WTC11 (cell line): ENCODE data around the gene NKX6-1. TPM values are rescaled to one million over a fixed set of nuclear protein-coding genes. Genes with fewer than 3 reads are reported as not detected.

Experiments used
- ATAC-seq: fragments of 200-7000 bp; cut with Tn5 transposase; 2 replicates; pipeline ENCODE4 v1.10.0; 2021; ENCODE audit warnings: mild to moderate bottlenecking, moderate library complexity
- CTCF ChIA-PET: fragments of 300-600 bp; sonication (Branson Sonifier 250); formaldehyde crosslinking; loops from one replicate; lab custom pipeline; 2021; ENCODE audit warnings: antibody characterized with exemption; lab: Charles Lee
- POLR2A ChIA-PET: fragments of 350-600 bp; sonication (Branson Sonifier 250); formaldehyde crosslinking; loops from one replicate; lab custom pipeline; 2021; ENCODE audit warnings: antibody characterized with exemption; lab: Charles Lee
- DNase-seq: peaks from one replicate; pipeline ENCODE4 v3.0.0; 2021; ENCODE audit warnings: low spot score
- H3K27ac Mint-ChIP-seq: 2 replicates; pipeline ENCODE4 v1.8.0; 2021; ENCODE audit warnings: mixed read lengths
- H3K27me3 Mint-ChIP-seq: 2 replicates; pipeline ENCODE4 v1.8.0; 2021; ENCODE audit warnings: low read depth, mild to moderate bottlenecking, moderate library complexity, mixed read lengths
- H3K36me3 Mint-ChIP-seq: 2 replicates; pipeline ENCODE4 v1.8.0; 2021; ENCODE audit warnings: mixed read lengths
- H3K4me1 Mint-ChIP-seq: 2 replicates; pipeline ENCODE4 v1.8.0; 2022; ENCODE audit warnings: mixed read lengths
- H3K4me3 Mint-ChIP-seq: 2 replicates; pipeline ENCODE4 v1.8.0; 2021; ENCODE audit warnings: mild to moderate bottlenecking, moderate library complexity, mixed read lengths
- H3K9me3 Mint-ChIP-seq: 2 replicates; pipeline ENCODE4 v1.8.0; 2021; ENCODE audit warnings: mixed read lengths
- AR ChIP-seq: fragments of 250-450 bp; sonication (Bioruptor Pico); IDR thresholded peaks from 2 replicates; pipeline ENCODE4 v1.9.0; 2021; ENCODE audit warnings: mild to moderate bottlenecking
- ATF1 ChIP-seq: sonication (generic); formaldehyde crosslinking; IDR thresholded peaks from 2 replicates; pipeline ENCODE4 v1.8.1; 2023; ENCODE audit warnings: mild to moderate bottlenecking, moderate library complexity, missing genetic modification reagents
- ATF3 ChIP-seq: sonication (generic); formaldehyde crosslinking; conservative IDR thresholded peaks from 2 replicates; pipeline ENCODE4 v1.8.1; 2022; ENCODE audit warnings: mild to moderate bottlenecking, missing genetic modification reagents
- CBFB ChIP-seq: sonication (generic); formaldehyde crosslinking; IDR thresholded peaks from 2 replicates; pipeline ENCODE4 v1.8.1; 2022; ENCODE audit warnings: mild to moderate bottlenecking, low read depth, missing genetic modification reagents
- CDX4 ChIP-seq: fragments of 250-450 bp; sonication (Bioruptor Pico); IDR thresholded peaks from 2 replicates; pipeline ENCODE4 v1.9.0; 2021; ENCODE audit warnings: moderate library complexity, mild to moderate bottlenecking, inconsistent platforms, borderline replicate concordance
- CREB1 ChIP-seq: sonication (generic); formaldehyde crosslinking; IDR thresholded peaks from 2 replicates; pipeline ENCODE4 v1.8.0; 2023; ENCODE audit warnings: mild to moderate bottlenecking, missing genetic modification reagents
- ETV6 ChIP-seq: sonication (generic); formaldehyde crosslinking; IDR thresholded peaks from 2 replicates; pipeline ENCODE4 v1.8.1; 2022; ENCODE audit warnings: mild to moderate bottlenecking, missing genetic modification reagents
- GABPB1 ChIP-seq: sonication (generic); formaldehyde crosslinking; IDR thresholded peaks from 2 replicates; pipeline ENCODE4 v1.8.1; 2023; ENCODE audit warnings: mild to moderate bottlenecking, missing genetic modification reagents
- JUN ChIP-seq: sonication (generic); formaldehyde crosslinking; IDR thresholded peaks from 2 replicates; pipeline ENCODE4 v1.8.0; 2023; ENCODE audit warnings: mild to moderate bottlenecking, missing genetic modification reagents
- MXD4 ChIP-seq: fragments of 250-450 bp; sonication (Bioruptor Pico); IDR thresholded peaks from 2 replicates; pipeline ENCODE4 v1.8.0; 2021; ENCODE audit warnings: mild to moderate bottlenecking, moderate library complexity, borderline replicate concordance
- MYBL2 ChIP-seq: sonication (generic); formaldehyde crosslinking; IDR thresholded peaks from 2 replicates; pipeline ENCODE4 v1.8.1; 2023; ENCODE audit warnings: mild to moderate bottlenecking, moderate library complexity, missing genetic modification reagents
- NR1H2 ChIP-seq: sonication (generic); formaldehyde crosslinking; IDR thresholded peaks from 2 replicates; pipeline ENCODE4 v1.9.0; 2021; ENCODE audit warnings: mild to moderate bottlenecking, moderate library complexity, missing genetic modification reagents
- NR3C1 ChIP-seq: sonication (generic); formaldehyde crosslinking; conservative IDR thresholded peaks from 2 replicates; pipeline ENCODE4 v1.8.1; 2023; ENCODE audit warnings: low read depth, mild to moderate bottlenecking, missing genetic modification reagents
- SOX15 ChIP-seq: fragments of 250-450 bp; sonication (Bioruptor Pico); IDR thresholded peaks from 2 replicates; pipeline ENCODE4 v1.9.0; 2021; ENCODE audit warnings: mild to moderate bottlenecking
- SP1 ChIP-seq: sonication (generic); formaldehyde crosslinking; conservative IDR thresholded peaks from 2 replicates; pipeline ENCODE4 v1.8.1; 2022; ENCODE audit warnings: missing genetic modification reagents
- TCF7 ChIP-seq: sonication (generic); formaldehyde crosslinking; IDR thresholded peaks from 2 replicates; pipeline ENCODE4 v1.8.0; 2022; ENCODE audit warnings: mild to moderate bottlenecking, low read depth, missing genetic modification reagents, moderate library complexity
- TP53 ChIP-seq: sonication (generic); formaldehyde crosslinking; IDR thresholded peaks from 2 replicates; pipeline ENCODE4 v1.8.1; 2023; ENCODE audit warnings: mild to moderate bottlenecking, missing genetic modification reagents
- ZNF121 ChIP-seq: sonication (generic); formaldehyde crosslinking; IDR thresholded peaks from 2 replicates; pipeline ENCODE4 v1.8.0; 2023; ENCODE audit warnings: missing genetic modification reagents
- ZNF232 ChIP-seq: sonication (generic); formaldehyde crosslinking; IDR thresholded peaks from 2 replicates; pipeline ENCODE4 v1.8.0; 2022; ENCODE audit warnings: mild to moderate bottlenecking, missing genetic modification reagents
- ZNF317 ChIP-seq: sonication (generic); formaldehyde crosslinking; IDR thresholded peaks from 2 replicates; pipeline ENCODE4 v1.8.1; 2023; ENCODE audit warnings: low read depth, mild to moderate bottlenecking, moderate library complexity, missing genetic modification reagents, borderline replicate concordance
- ZNF396 ChIP-seq: fragments of 250-450 bp; sonication (Bioruptor Pico); IDR thresholded peaks from 2 replicates; pipeline ENCODE4 v1.8.0; 2021; ENCODE audit warnings: mild to moderate bottlenecking, moderate library complexity, borderline replicate concordance
- ZNF425 ChIP-seq: fragments of 250-450 bp; sonication (Bioruptor Pico); conservative IDR thresholded peaks from 2 replicates; pipeline ENCODE4 v1.9.0; 2021; ENCODE audit warnings: mild to moderate bottlenecking
- ZSCAN18 ChIP-seq: fragments of 250-450 bp; sonication (Bioruptor Pico); IDR thresholded peaks from 2 replicates; pipeline ENCODE4 v2.1.2; 2022; ENCODE audit warnings: mild to moderate bottlenecking, moderate library complexity
- total RNA-seq: library from RNA; stranded (reverse); gene quantifications from 3 replicates; pipeline ENCODE4 v1.2.3, GENCODE V29; 2021

NKX6-1 gene
- total RNA-seq, 1 experiment from 2014 or later = 0.09 TPM

GRCh38 chr4:84483688-84484087 lies 15.4 kb downstream of the NKX6-1 start:
- TF ChIP-seq NR1H2 (CRISPR knock-in tag) (no peak), ZNF425 (no peak), CREB1 (CRISPR knock-in tag) (no peak), ATF1 (CRISPR knock-in tag) (no peak), TP53 (CRISPR knock-in tag) (no peak), JUN (CRISPR knock-in tag) (no peak), ZSCAN18 (CRISPR knock-in tag) (no peak), NR3C1 (no peak), ZNF317 (CRISPR knock-in tag) (no peak), ETV6 (CRISPR knock-in tag) (no peak), ATF3 (CRISPR knock-in tag) (no peak), TCF7 (CRISPR knock-in tag) (no peak), CBFB (CRISPR knock-in tag) (no peak), MYBL2 (CRISPR knock-in tag) (no peak), ZNF121 (no peak), SOX15 (CRISPR knock-in tag) (no peak), CDX4 (CRISPR knock-in tag) (no peak), GABPB1 (CRISPR knock-in tag) (no peak), MXD4 (CRISPR knock-in tag) (no peak), SP1 (CRISPR knock-in tag) (no peak)
- Mint-ChIP-seq H3K27me3 (peaks cover 100% of the 10 kb centered on the region), H3K27ac (no peak overlapping the region), H3K9me3 (no peaks in the 10 kb centered on the region), H3K36me3 (no peaks in the 10 kb centered on the region), H3K4me3 (peak overlapping the region; percentile 56), H3K4me1 (peaks cover 38% of the 10 kb centered on the region)
- POLR2A ChIA-PET = interaction anchor here (1.7 kb wide), 1 partner anchor 16 kb away, joined by 4 read pairs; the partner anchor contains the start of gene NKX6-1
- CTCF ChIA-PET = interaction anchor here (0.7 to 9.0 kb wide), 25 partner anchors 8 to 1199 kb away, joined by 3 to 242 read pairs (median 4); partner anchors contain the start of genes COQ2 and NKX6-1
- peak; percentile 16 for DNase-seq
- no peak; the same call in 1 of the 2 replicates for ATAC-seq

- POLR2A ChIA-PET = interaction anchor here (1.7 kb wide), 1 partner anchor 17 kb away, joined by 4 read pairs; the partner anchor contains the start of gene NKX6-1
- DNase-seq (peak; percentile 96), ATAC-seq (peak; percentile 78)
- Mint-ChIP-seq H3K4me3 (peak overlapping the region; percentile 79), H3K9me3 (no peaks in the 10 kb centered on the region), H3K4me1 (peaks cover 38% of the 10 kb centered on the region), H3K27me3 (peaks cover 100% of the 10 kb centered on the region), H3K36me3 (no peaks in the 10 kb centered on the region), H3K27ac (no peak overlapping the region)
- CTCF ChIA-PET = interaction anchor here (0.6 to 9.0 kb wide), 49 partner anchors 9 to 1472 kb away, joined by 3 to 242 read pairs (median 4); partner anchors contain the start of genes COQ2, LIN54 and NKX6-1
- TF ChIP-seq ZNF396 (peak; percentile 99), AR (CRISPR knock-in tag) (peak; percentile 89; the same call in 1 of the 2 replicates), ZNF232 (peak; percentile 45; the same call in 1 of the 2 replicates)
Observed at GRCh38 chr4:84482564-84483563, 16.2 kb downstream of the NKX6-1 start.
